ENCODE data around the gene POLL. TPM values are rescaled to one million over a fixed set of nuclear protein-coding genes. Genes with fewer than 3 reads are reported as not detected.

The POLL gene
- total RNA-seq, 4 donors from 2014 or later, result 23.2 to 27.2 (median 26.0) TPM

DNA sequence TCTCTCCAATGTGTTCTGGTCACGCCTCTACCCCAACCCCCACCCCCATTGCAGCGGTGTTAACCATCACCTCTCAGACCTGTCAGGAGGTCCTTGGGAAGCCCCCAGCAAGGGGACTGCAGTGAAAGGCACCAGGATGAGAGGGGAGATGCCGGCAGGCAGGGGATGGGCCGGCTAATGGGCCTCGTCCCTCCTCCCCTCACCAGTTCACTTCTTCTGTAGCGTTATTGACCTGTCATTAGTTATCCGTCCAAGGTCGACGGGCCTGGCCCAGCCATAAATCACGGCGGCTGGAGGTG lies 18.8 kb downstream of the POLL start:
- WGBS, result 32% methylated on average over 11 of the region's 11 CpGs
- intact Hi-C loops (cut with DNase I), result loop anchor here (5.0 kb wide), 1 partner anchor 407 kb away; no protein-coding TSS in a partner anchor

DNA sequence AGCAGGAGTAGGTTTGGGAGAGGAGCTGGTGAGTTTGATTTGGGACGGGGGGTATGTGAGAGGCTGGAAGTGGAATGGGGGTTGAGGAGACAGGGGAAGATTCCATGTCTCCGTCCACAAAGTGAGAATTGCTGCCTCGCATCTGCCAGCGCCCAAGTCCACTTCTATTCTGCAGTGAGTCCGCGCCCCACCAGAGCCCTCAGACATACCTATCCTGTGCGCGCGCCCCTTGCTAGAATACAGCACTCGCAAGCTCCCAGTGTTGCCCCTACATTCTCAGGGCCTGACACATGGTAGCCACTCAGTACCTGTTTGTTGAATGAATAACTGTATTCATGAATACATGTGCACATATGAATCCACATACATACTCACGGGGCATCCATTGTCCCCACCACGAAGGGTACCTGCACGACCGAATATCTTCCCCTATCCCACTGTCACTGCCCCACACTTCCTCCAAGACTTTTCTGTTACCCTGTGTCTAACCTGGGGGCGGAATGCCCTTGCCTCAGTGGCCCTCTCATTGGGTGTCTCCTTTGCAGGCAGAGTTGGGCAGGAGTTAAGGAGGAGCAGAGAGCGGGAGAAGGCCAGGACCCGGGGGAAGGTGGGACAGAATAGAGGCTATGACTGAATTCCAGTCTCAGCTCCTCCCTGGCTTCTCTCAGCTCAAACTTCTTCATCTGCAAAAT lies 19.9 kb downstream of the POLL start:
- Histone ChIP-seq H3K4me3 (no peak overlapping the region), H3K4me1 (peaks cover 23 to 33% (median 29%) of the 10 kb centered on the region in 4 donors), H3K36me3 (no peaks in the 10 kb centered on the region), H3K27ac (replicated peaks in 1 of 4) (no peak overlapping the region), H3K27me3 (peaks cover 6 to 78% (median 35%) of the 10 kb centered on the region in 4 donors), H3K9me3 (peaks cover 0 to 11% (median 10%) of the 10 kb centered on the region in 4 donors)
- 86% methylated on average over 17 of the region's 17 CpGs for WGBS
- intact Hi-C loops (cut with DNase I), result loop anchor here (5.0 kb wide), 1 partner anchor 406 kb away; no protein-coding TSS in a partner anchor
- no peak for TF ChIP-seq POLR2A (IDR thresholded peaks at IDR 0.05; ENCODE audit: low read depth)
- TF ChIP-seq POLR2AphosphoS5 (IDR thresholded peaks at IDR 0.05), result no peak
- TF ChIP-seq, protein P1, sequence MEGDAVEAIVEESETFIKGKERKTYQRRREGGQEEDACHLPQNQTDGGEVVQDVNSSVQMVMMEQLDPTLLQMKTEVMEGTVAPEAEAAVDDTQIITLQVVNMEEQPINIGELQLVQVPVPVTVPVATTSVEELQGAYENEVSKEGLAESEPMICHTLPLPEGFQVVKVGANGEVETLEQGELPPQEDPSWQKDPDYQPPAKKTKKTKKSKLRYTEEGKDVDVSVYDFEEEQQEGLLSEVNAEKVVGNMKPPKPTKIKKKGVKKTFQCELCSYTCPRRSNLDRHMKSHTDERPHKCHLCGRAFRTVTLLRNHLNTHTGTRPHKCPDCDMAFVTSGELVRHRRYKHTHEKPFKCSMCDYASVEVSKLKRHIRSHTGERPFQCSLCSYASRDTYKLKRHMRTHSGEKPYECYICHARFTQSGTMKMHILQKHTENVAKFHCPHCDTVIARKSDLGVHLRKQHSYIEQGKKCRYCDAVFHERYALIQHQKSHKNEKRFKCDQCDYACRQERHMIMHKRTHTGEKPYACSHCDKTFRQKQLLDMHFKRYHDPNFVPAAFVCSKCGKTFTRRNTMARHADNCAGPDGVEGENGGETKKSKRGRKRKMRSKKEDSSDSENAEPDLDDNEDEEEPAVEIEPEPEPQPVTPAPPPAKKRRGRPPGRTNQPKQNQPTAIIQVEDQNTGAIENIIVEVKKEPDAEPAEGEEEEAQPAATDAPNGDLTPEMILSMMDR (IDR thresholded peaks at IDR 0.05), result no peak
- no peak for TF ChIP-seq EP300 (IDR thresholded peaks at IDR 0.05)
- no peak for DNase-seq (ENCODE audit: extremely low spot score)

More for the DNA sequence above, 18.8 kb downstream of the POLL start:
- H3K27me3 ChIP-seq, result peaks cover 6 to 67% (median 35%) of the 10 kb centered on the region in 4 donors
- peaks cover 23 to 33% (median 29%) of the 10 kb centered on the region in 4 donors for H3K4me1 ChIP-seq
- H3K36me3 ChIP-seq, result no peaks in the 10 kb centered on the region
- TF ChIP-seq POLR2A (IDR thresholded peaks at IDR 0.05; ENCODE audit: low read depth) (no peak), EP300 (IDR thresholded peaks at IDR 0.05) (no peak), POLR2AphosphoS5 (IDR thresholded peaks at IDR 0.05) (no peak)
- TF ChIP-seq, protein P1 (IDR thresholded peaks at IDR 0.05), result no peak
- no peak overlapping the region for H3K27ac ChIP-seq (replicated peaks in 1 of 4)
- H3K9me3 ChIP-seq, result peaks cover 0 to 14% (median 11%) of the 10 kb centered on the region in 4 donors
- no peak for DNase-seq (ENCODE audit: extremely low spot score)
- H3K4me3 ChIP-seq, result peak overlapping the region; percentile 55 to 66 (median 58)

DNA sequence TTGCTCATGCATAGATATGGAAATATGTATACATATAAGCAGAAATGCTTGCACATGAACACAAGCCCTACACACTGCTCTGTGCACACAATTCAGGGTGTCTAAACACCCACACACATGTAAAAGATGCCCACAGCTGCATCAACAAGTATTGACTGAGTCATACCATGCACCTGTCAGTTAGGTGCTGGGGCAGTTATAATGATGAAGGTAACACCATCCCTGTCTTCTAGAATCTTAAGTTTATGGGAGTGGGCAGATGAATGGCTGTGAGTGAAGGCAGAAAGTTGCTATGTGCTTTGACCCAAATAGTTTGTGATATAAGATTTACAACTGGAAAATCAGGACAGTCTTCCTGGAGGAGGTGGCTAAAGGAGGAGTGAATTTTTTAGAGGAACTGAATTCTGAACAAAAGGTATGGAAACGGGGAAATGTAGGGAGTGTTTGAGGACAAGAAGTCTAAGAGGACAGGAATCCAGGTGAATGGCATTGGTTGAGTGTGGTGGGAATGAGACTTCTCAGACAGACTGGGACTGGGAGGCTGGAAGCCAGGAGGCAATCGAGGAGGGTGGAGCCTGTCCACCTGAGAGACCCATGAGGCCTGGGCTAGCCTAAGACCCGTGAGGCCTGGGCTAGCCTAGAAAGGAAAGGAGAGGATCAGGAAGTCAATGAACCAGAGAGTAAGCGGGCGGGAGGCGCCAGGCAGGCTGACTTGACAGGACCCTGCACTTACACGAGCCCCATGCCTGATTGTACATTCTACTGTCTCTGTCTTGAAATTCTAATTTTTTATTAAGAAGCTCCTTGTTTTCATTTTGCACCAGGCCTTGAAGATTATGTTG lies 20.7 kb downstream of the POLL start:
- H3K27me3 ChIP-seq, result peaks cover 6 to 86% (median 35%) of the 10 kb centered on the region in 4 donors
- TF ChIP-seq, protein P1 (IDR thresholded peaks at IDR 0.05), result no peak
- TF ChIP-seq POLR2A (IDR thresholded peaks at IDR 0.05; ENCODE audit: low read depth) (no peak), POLR2AphosphoS5 (IDR thresholded peaks at IDR 0.05) (no peak), EP300 (IDR thresholded peaks at IDR 0.05) (no peak)
- no peak for DNase-seq (ENCODE audit: extremely low spot score)
- H3K27ac ChIP-seq (replicated peaks in 1 of 4), result no peak overlapping the region
- H3K36me3 ChIP-seq, result no peaks in the 10 kb centered on the region
- WGBS, result 77% methylated on average over 7 of the region's 7 CpGs
- peaks cover 23 to 33% (median 29%) of the 10 kb centered on the region in 4 donors for H3K4me1 ChIP-seq
- H3K4me3 ChIP-seq, result no peak overlapping the region
- peaks cover 0 to 3% (median 2%) of the 10 kb centered on the region in 4 donors for H3K9me3 ChIP-seq
- intact Hi-C loops (cut with DNase I), result loop anchor here (5.0 kb wide), 1 partner anchor 405 kb away; no protein-coding TSS in a partner anchor

DNA sequence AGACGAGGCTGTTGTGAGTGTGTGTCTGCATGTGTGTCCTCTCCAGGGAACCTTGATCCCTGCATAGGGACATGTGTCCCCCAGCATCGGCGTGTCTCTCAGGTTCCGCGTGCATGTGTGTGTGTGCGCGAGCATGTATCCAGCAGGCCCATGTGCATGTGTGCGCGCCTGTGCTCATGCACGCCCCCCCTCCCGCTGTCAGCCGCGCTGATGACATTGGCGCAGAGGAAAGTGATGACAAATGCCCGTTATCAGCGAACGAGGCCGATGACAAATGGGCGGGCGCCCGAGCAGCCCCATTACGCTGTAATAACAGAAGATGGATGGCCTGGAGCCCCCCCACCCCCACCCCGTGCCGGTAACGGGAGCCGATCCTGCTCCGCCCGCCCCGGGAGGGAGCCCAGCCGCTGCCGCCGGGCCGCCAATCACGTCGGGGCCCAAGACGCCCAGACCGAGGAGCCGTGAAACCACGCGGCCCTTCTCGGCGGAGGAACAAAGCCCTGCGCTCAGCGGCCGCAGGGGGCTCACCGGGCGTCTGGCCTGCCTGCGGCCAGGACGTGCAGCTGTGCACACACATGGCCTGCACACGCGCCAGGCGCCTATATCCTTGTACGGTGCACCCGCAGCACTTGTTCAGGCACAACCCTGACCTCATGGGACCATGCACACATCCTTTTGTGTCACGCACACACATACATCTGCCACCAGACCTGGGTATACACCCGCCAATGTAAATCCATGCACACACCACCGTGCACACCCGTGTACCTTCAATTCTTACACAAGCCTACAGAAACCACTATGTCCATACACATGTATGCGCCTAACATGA lies 21.5 kb downstream of the POLL start:
- intact Hi-C loops (cut with DNase I), result loop anchor here (5.0 kb wide), 1 partner anchor 404 kb away; no protein-coding TSS in a partner anchor
- Histone ChIP-seq H3K27ac (replicated peaks in 1 of 4) (no peak overlapping the region), H3K4me1 (peaks cover 23 to 33% (median 29%) of the 10 kb centered on the region in 4 donors), H3K36me3 (no peaks in the 10 kb centered on the region), H3K27me3 (peaks cover 6 to 95% (median 35%) of the 10 kb centered on the region in 4 donors), H3K4me3 (peak overlapping the region; percentile 29 to 33 (median 32)), H3K9me3 (no peaks in the 10 kb centered on the region)
- DNase-seq (ENCODE audit: extremely low spot score), result no peak
- WGBS, result 60% methylated on average over 8 of the region's 59 CpGs
- TF ChIP-seq, protein P1 (IDR thresholded peaks at IDR 0.05), result no peak
- TF ChIP-seq POLR2A (IDR thresholded peaks at IDR 0.05; ENCODE audit: low read depth) (no peak), EP300 (IDR thresholded peaks at IDR 0.05) (no peak), POLR2AphosphoS5 (IDR thresholded peaks at IDR 0.05) (no peak)
